ENCODE results near the gene SLC1A5.

DNA sequence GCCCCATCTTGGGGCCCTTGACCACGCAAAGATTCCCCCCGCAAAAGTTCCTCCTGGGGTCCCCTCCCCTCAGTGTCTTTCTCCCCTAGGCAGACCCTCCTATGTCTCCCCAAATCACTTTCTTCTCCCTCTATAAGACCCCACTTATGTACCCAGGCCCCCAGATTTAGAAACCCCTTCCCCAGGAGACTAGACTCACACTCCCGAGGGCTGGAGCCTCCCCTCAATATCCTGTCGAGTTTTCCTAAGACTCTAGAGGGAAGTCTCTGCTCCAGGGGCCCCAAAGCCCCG is 1.4 kb downstream of the SLC1A5 start:
- TF ChIP-seq, protein P1, sequence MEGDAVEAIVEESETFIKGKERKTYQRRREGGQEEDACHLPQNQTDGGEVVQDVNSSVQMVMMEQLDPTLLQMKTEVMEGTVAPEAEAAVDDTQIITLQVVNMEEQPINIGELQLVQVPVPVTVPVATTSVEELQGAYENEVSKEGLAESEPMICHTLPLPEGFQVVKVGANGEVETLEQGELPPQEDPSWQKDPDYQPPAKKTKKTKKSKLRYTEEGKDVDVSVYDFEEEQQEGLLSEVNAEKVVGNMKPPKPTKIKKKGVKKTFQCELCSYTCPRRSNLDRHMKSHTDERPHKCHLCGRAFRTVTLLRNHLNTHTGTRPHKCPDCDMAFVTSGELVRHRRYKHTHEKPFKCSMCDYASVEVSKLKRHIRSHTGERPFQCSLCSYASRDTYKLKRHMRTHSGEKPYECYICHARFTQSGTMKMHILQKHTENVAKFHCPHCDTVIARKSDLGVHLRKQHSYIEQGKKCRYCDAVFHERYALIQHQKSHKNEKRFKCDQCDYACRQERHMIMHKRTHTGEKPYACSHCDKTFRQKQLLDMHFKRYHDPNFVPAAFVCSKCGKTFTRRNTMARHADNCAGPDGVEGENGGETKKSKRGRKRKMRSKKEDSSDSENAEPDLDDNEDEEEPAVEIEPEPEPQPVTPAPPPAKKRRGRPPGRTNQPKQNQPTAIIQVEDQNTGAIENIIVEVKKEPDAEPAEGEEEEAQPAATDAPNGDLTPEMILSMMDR (IDR thresholded peaks at IDR 0.05), result no peak
- TF ChIP-seq POLR2A (IDR thresholded peaks at IDR 0.05), result no peak
